Body of pancreas (tissue), 4 donors: ENCODE results near the gene IFTAP.

ENCODE experiments used
- POLR2A ChIP-seq, 3 donors: fragments of 450-650 bp; IDR thresholded peaks; one replicate each; pipeline ENCODE4 v1.6.1; 2016; ENCODE audit warnings: antibody characterized with exemption in 3 of 3, mild to moderate bottlenecking in 2 of 3
- TF ChIP-seq, protein P1 (sequence below), 7 experiments: fragments of 450-650 bp in 4 of 7; fragments of 200-600 bp in 3 of 7; sonication (generic) in 3 of 7; IDR thresholded peaks; one replicate each; pipeline ENCODE4 v1.5.1; 2016 to 2019; ENCODE audit warnings: antibody characterized with exemption in 7 of 7

DNA sequence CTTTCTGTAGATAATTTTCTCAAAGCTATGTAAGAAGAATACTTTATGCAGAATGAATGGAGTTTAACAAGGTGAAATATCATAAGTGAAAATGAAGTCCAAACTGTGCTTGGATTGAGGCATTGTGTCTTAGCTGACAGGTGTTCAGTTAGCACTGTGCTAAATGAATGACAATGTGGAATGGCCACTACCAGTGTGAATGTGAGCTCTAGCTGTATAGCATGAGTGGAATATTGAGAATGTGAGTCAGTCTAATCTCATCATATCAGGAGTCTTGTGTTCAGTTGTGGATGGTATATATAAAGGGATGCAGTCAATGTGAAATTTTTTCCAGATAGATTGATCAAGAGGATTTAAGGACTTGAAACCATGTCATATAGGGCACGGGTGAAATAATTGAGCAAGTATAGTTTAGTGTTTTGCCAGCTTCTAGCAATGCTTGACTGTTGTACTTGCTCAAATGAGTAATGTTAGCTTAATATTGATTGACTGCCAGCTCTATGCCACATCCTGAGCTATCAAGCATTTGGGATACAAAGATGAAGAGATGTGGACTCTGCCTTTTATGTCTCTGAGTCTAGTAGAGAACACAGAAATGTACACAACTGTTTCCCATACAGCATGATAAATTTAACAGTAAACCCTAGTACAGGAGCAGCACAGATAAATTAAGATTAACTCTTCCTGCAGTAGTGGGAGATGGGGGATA is 14.3 kb downstream of the IFTAP start:
- TF ChIP-seq, protein P1, sequence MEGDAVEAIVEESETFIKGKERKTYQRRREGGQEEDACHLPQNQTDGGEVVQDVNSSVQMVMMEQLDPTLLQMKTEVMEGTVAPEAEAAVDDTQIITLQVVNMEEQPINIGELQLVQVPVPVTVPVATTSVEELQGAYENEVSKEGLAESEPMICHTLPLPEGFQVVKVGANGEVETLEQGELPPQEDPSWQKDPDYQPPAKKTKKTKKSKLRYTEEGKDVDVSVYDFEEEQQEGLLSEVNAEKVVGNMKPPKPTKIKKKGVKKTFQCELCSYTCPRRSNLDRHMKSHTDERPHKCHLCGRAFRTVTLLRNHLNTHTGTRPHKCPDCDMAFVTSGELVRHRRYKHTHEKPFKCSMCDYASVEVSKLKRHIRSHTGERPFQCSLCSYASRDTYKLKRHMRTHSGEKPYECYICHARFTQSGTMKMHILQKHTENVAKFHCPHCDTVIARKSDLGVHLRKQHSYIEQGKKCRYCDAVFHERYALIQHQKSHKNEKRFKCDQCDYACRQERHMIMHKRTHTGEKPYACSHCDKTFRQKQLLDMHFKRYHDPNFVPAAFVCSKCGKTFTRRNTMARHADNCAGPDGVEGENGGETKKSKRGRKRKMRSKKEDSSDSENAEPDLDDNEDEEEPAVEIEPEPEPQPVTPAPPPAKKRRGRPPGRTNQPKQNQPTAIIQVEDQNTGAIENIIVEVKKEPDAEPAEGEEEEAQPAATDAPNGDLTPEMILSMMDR (IDR thresholded peaks at IDR 0.05) = no peak
- no peak for TF ChIP-seq POLR2A (IDR thresholded peaks at IDR 0.05)
